Measurements from ENCODE around the gene CLCA4.

CLCA4 gene

DNA sequence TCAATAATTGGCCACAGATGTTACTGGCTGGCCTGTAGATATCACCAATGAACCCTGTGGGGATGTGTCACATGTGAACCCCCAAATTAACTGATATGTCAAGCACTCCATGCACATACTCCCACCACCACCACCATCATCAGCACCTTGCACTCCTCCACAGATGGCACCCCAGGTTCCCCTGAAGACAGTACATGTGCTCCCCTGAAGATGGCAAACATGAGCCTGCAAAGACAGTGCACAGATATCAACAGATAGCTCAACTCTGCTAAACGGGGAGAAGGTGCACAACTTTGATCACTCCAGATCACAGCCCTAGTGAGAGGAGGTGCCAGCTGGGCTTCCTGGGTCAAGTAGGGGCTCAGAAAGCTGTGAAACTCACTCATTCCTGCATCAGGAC, 74.4 kb downstream of the CLCA4 start:
- DNase-seq = no peak

All from NCI-H524 (cell line).